ENCODE data around the gene GIMAP2.

Gene GIMAP2

DNA sequence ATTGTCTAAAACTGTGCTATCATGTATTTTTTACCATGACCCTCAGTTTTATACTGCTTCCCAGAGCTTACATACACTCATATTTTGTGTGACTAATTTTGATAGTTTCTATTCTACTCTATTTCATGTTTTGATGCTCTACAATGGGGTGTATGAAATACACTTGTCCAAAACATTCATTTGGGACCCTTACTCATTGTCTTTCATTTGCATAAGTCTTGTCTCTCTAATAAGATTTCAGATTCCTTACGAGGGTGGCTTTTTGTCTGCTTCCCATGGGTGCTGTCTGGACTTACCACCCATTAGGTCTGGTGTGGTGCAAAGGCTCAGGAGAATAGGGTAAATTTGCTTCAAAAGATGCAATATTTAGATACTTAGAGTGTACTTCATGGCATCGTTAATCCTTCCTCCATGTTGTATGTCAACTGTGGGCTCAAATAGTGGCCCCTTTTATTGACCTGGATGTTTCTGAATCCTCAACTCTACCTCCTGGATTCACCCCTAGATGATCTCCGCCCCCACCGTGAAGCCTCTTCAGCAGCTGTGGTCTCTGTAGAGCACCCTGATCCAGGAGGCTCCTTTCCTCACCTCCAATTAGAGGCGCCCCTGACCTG lies 48.1 kb downstream of the GIMAP2 start:
- no peak for DNase-seq (ENCODE audit: low spot score)

DNA sequence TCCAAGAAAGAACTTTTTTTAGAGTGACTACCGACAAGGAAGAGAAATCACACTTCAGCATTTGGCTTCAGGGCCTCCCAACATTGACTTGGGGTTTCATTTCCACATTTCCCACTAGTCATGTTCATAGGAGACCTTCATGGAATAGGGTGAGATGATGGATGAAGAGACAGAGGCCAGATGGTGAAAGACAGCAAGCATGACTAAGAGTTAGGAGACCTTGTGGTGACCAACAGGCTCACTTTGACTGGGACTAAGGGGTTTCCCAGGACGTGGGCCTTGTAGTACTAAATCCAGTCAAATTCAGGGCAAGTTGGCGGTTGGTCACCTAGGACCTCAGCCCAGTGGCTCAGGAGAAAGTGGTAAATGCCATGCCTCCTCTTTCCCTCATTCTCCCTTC lies 48.7 kb downstream of the GIMAP2 start:
- DNase-seq (ENCODE audit: low spot score): no peak

DNA sequence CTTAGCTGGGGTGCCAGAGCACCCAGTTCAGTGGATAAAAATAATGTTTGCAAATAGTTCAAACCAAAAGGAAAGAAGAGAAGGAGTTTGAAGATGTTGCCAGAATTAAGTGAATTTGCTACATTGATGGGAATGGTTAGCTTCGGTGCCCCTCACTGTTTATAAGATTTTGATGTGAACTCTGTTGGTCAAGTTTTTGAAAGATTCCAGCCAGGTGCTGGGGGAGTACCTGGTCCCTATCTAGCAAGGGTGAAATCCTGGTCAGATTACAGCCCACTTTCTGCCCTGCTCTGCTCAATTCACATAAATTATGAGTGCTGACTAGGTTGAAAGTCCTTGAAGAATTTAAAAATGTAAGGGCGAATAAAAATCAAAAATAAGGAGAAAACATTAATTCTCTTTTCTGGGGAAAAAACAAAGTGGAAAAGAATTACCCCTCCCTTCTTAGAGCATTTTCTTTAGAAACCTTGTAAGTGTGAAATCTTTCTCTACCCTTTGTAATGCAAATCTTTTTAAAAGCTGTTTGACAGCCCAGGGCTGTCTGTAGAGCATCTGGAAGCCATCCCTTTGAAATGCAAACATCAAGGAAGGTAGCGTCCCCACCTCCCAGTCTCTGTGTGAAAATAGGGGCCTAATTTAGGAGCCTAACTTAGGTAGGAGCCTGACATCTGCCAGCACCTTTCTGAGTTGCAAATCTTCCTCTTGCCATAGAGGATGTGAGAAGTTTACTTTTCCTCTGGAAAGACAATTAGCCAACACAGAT lies 50.3 kb downstream of the GIMAP2 start:
- no peak for DNase-seq (ENCODE audit: low spot score)

DNA sequence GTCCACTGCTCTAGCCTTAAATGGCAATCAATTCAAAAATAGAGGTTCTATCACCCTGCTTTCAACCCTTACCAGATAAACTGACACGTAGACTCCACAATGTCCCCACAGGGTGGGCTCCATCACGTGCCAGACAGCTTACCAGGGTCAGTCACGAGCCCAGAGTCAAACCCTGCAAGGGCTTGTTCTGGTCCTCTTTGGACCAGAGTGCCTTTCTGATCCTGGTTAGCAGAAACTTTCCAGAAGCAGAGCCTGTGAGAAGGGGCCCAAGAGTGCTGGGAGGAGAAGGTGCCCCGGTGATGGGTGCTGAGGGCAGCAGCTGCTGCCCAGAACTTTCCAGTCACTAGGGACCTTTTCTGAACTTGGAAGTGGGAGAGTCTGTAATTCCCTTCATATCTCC lies 51.4 kb downstream of the GIMAP2 start:
- no peak for DNase-seq (ENCODE audit: low spot score)

DNA sequence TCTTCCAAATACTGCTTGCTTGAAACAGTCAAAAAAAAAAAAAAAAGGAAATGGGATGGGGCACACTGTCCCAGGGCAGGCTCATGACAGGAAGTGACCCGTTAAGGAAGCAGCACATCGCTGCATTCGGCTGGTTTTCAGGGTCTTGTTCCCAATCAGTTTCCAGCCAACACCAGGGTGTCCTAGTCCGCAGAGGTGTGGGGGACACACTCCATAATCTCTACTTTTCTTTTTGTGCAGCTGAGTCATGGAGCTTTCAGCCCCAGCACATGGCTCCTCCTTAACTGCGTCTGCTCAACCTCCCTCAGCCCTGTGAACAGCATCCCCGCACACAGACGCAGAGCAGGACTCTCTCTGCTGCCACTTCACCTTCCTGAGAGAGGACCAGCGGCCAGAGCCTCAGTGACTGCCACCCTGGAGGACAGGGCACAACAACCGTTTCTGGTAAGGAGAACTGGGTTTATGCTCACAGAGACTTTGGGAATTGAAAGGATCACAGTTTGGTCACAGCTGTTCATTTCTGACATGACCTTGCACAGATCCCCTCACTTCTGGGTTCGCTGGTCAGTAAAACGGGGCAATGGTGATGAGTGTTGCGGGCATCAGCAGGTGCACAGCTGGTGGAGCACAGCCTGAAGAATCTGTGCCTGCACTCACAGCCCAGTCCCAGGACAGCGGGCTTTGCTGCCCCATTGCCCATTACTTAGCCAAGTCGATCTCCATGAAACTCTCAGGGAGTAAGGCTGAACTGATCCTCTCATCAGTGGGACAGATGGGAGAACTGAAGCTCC lies 52.0 kb downstream of the GIMAP2 start, which contains the start of gene GIMAP5:
TSS of gene GIMAP5 (plus strand) at position 154 of the 791 bp plus-strand sequence. CDS start 3,467 bp downstream, outside the sequence.
- DNase-seq (ENCODE audit: low spot score): no peak

DNA sequence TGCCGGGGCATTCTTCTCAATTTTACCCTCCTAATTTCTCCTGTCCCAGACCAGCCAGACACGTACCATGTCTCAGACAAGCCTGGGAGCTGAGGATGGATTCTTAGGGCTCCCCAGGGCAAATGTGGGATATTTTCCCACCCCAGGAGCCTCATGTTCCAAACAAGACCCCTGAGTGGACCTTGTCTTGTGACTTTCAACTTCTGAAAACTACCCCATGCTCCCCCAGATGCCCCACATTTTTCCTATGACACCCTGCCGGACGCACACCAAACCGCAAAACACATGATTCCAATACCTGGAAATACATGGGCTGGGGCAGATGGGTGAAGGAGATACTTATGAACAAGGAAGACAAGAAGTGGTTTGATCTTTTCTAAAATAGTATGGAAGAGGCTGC lies 52.6 kb downstream of the GIMAP2 start:
- DNase-seq (ENCODE audit: low spot score): no peak

DNA sequence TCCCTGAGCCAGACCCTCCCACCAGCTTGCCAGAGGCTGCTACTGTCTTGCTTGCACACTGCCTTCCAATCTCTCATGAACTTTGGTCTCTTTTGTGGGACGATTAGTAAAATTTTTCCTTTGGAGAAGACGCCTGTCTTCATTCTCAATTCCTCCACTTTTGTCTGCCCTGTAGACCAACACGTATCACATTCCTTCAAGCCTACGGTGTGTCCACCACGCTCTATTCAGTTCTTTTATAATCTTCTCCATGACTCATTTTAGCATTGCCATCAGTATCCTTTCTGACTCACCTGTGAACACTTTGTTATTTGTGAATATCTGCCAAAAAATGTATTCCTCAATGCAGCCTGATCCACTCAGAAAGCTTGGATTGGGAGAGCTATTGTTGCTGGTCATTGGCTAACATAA lies 53.1 kb downstream of the GIMAP2 start:
- no peak for DNase-seq (ENCODE audit: low spot score)

DNA sequence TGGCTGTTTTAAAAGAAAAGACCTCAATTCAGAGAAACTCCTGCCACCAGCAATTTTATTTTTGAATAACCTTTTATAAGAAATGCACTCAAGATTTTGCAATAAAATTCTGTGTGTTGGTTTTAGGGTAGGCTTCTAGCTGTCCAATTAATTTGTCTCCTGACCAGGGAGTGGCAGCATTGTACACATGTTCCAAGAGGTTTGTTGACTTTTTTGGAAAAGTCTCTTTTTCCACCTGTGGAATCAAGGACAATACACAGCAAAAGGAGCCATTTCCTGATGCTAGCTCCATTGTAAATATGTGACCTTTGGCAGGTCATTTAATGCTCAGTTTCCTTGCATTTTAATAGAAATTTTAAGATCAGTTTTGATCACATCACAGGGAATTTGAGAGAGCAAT lies 53.5 kb downstream of the GIMAP2 start:
- no peak for DNase-seq (ENCODE audit: low spot score)

DNA sequence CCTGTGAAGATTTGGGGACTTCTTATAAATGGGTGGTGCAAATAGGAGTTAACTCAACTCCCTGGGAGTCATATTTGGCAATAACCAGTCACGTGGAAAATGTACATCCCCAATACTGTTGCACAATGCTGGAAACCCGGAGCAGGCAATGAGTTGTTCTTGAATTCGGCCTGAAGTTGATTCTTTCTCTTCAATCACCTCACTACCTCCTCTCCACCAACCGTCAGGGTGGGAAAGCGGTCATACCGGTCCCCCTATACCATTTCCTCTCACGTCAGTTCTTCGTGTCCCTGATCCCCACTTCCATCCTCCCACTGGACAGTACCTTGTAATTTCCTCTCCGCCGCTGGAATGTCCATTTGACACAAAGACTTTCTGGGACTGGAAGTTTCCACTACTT lies 54.5 kb downstream of the GIMAP2 start:
- no peak for DNase-seq (ENCODE audit: low spot score)

DNA sequence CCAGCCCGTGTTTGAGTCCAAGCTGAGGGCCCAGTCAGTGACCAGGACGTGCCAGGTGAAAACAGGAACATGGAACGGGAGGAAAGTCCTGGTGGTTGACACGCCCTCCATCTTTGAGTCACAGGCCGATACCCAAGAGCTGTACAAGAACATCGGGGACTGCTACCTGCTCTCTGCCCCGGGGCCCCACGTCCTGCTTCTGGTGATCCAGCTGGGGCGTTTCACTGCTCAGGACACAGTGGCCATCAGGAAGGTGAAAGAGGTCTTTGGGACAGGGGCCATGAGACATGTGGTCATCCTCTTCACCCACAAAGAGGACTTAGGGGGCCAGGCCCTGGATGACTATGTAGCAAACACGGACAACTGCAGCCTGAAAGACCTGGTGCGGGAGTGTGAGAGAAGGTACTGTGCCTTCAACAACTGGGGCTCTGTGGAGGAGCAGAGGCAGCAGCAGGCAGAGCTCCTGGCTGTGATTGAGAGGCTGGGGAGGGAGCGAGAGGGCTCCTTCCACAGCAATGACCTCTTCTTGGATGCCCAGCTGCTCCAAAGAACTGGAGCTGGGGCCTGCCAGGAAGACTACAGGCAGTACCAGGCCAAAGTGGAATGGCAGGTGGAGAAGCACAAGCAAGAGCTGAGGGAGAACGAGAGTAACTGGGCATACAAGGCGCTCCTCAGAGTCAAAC lies 56.9 kb downstream of the GIMAP2 start:
- no peak for DNase-seq (ENCODE audit: low spot score)

All from hematopoietic multipotent progenitor cell treated with erythropoietin and hydrocortisone succinate and interleukin-3 and kit ligand, for 17 days (in vitro differentiated cells).